ENCODE results near the gene TRAF6. TPM values are rescaled to one million over a fixed set of nuclear protein-coding genes. Genes with fewer than 3 reads are reported as not detected.
A peak's percentile ranks its signal among the peaks of the same experiment; 100 is the strongest.

The TRAF6 gene
- total RNA-seq, 1 donor: 11.6 TPM

- no peaks in the 10 kb centered on the region for H3K9me3 ChIP-seq (ENCODE audit: low read depth, low read length)
- peaks cover 58% of the 10 kb centered on the region for H3K4me1 ChIP-seq (ENCODE audit: insufficient read depth, low read length)
- H4K20me1 ChIP-seq (ENCODE audit: insufficient read depth, low read length): no peaks in the 10 kb centered on the region
- no peak overlapping the region for H3K4me3 ChIP-seq (ENCODE audit: insufficient read depth, low read length)
- H3K27ac ChIP-seq (ENCODE audit: low read depth, low read length): peak overlapping the region; percentile 83
- H2AFZ ChIP-seq (ENCODE audit: low read length): peak overlapping the region; percentile 25
- no peaks in the 10 kb centered on the region for H3K27me3 ChIP-seq (ENCODE audit: insufficient read depth, low read length)
- peak overlapping the region; percentile 31 for H3K4me2 ChIP-seq (ENCODE audit: insufficient read depth, low read length)
- no peaks in the 10 kb centered on the region for H3K79me2 ChIP-seq (ENCODE audit: insufficient read depth, low read length)
- DNase-seq (ENCODE audit: insufficient read length, low spot score, missing footprints): peak; percentile 92
- no peak for TF ChIP-seq CTCF (IDR thresholded peaks at IDR 0.05; ENCODE audit: extremely low read depth, low read depth, low read length)
- peaks cover 6% of the 10 kb centered on the region for H3K36me3 ChIP-seq (ENCODE audit: insufficient read depth, low read length)
Measured at GRCh38 chr11:36454941-36455631, 55.0 kb downstream of the TRAF6 start.

GRCh38 chr11:36454551-36454940, 55.5 kb downstream of the TRAF6 start:
- H3K79me2 ChIP-seq (ENCODE audit: insufficient read depth, low read length): no peaks in the 10 kb centered on the region
- H3K36me3 ChIP-seq (ENCODE audit: insufficient read depth, low read length): peaks cover 6% of the 10 kb centered on the region
- no peak overlapping the region for H3K4me2 ChIP-seq (ENCODE audit: insufficient read depth, low read length)
- H2AFZ ChIP-seq (ENCODE audit: low read length): no peak overlapping the region
- H4K20me1 ChIP-seq (ENCODE audit: insufficient read depth, low read length): no peaks in the 10 kb centered on the region
- no peaks in the 10 kb centered on the region for H3K9me3 ChIP-seq (ENCODE audit: low read depth, low read length)
- H3K27me3 ChIP-seq (ENCODE audit: insufficient read depth, low read length): no peaks in the 10 kb centered on the region
- DNase-seq (ENCODE audit: insufficient read length, low spot score, missing footprints): no peak
- peak overlapping the region; percentile 83 for H3K27ac ChIP-seq (ENCODE audit: low read depth, low read length)
- TF ChIP-seq CTCF (IDR thresholded peaks at IDR 0.05; ENCODE audit: extremely low read depth, low read depth, low read length): no peak
- no peak overlapping the region for H3K4me3 ChIP-seq (ENCODE audit: insufficient read depth, low read length)
- H3K4me1 ChIP-seq (ENCODE audit: insufficient read depth, low read length): peaks cover 63% of the 10 kb centered on the region

GRCh38 chr11:36453678-36454077, 56.4 kb downstream of the TRAF6 start:
- no peak overlapping the region for H2AFZ ChIP-seq (ENCODE audit: low read length)
- H3K79me2 ChIP-seq (ENCODE audit: insufficient read depth, low read length): no peaks in the 10 kb centered on the region
- H3K27ac ChIP-seq (ENCODE audit: low read depth, low read length): no peak overlapping the region
- no peak overlapping the region for H3K4me3 ChIP-seq (ENCODE audit: insufficient read depth, low read length)
- H3K9me3 ChIP-seq (ENCODE audit: low read depth, low read length): no peaks in the 10 kb centered on the region
- no peaks in the 10 kb centered on the region for H3K27me3 ChIP-seq (ENCODE audit: insufficient read depth, low read length)
- peaks cover 6% of the 10 kb centered on the region for H3K36me3 ChIP-seq (ENCODE audit: insufficient read depth, low read length)
- no peak for DNase-seq (ENCODE audit: insufficient read length, low spot score, missing footprints)
- H3K4me2 ChIP-seq (ENCODE audit: insufficient read depth, low read length): no peak overlapping the region
- no peak for TF ChIP-seq CTCF (IDR thresholded peaks at IDR 0.05; ENCODE audit: extremely low read depth, low read depth, low read length)
- H4K20me1 ChIP-seq (ENCODE audit: insufficient read depth, low read length): no peaks in the 10 kb centered on the region
- H3K4me1 ChIP-seq (ENCODE audit: insufficient read depth, low read length): peaks cover 63% of the 10 kb centered on the region

- Histone ChIP-seq H3K27me3 (ENCODE audit: insufficient read depth, low read length) (no peaks in the 10 kb centered on the region), H2AFZ (ENCODE audit: low read length) (no peak overlapping the region), H3K79me2 (ENCODE audit: insufficient read depth, low read length) (no peaks in the 10 kb centered on the region), H3K4me1 (ENCODE audit: insufficient read depth, low read length) (peaks cover 66% of the 10 kb centered on the region), H3K9me3 (ENCODE audit: low read depth, low read length) (no peaks in the 10 kb centered on the region), H4K20me1 (ENCODE audit: insufficient read depth, low read length) (no peaks in the 10 kb centered on the region), H3K4me2 (ENCODE audit: insufficient read depth, low read length) (no peak overlapping the region), H3K27ac (ENCODE audit: low read depth, low read length) (no peak overlapping the region), H3K36me3 (ENCODE audit: insufficient read depth, low read length) (peaks cover 6% of the 10 kb centered on the region), H3K4me3 (ENCODE audit: insufficient read depth, low read length) (no peak overlapping the region)
- no peak for TF ChIP-seq CTCF (IDR thresholded peaks at IDR 0.05; ENCODE audit: extremely low read depth, low read depth, low read length)
- DNase-seq (ENCODE audit: insufficient read length, low spot score, missing footprints): no peak
Measured at GRCh38 chr11:36452961-36453360, 57.1 kb downstream of the TRAF6 start.
